Globus pallidus (tissue), 1 donor: ENCODE results near the gene UTP15.

Experiments used
- DNase-seq: peaks from one replicate; pipeline ENCODE4 v3.0.0-alpha.2; 2015; ENCODE audit warnings: low spot score

Gene UTP15

DNA sequence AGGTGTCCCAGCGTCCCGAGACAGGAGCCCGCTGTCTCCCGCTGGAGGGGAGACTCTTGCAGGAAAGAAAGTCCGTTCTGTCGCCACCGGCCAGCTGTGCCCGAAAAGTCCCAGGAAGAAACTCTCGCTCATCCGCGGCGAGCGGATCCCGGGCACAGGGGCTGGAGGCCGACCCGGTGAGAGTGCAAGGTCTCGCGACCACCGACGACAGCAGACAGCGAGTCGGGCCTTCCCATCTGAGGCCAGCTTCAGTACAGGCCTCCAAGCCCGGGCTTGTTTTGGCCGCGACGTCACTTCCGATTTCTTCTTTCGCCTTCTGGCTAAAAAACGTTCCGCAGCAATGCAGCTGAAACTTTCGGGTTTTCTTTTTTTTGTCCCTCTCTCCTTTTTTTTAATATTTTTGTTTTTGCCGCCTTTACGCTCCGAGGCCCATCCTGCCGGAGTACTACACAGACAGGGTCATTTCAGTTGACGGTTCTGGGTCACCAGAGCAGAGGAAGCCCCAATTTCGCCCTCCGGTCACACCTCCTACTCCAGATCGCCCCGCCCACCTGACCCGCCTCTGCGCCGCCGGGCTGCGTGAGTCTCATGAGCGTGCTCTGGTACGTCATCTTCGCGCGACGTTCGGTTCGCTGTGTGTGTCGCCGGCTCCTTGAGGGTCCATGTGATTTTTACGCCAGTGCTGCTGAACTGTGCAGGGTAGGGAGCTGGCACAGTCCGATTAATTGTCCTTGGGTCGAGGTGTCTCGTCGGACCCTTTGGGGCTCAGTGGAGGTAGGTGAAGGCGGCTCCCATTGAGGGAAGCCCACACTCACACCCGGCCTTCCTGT, at the start of gene UTP15, which contains the start of gene ANKRA2:
Gene UTP15 (plus strand): TSS at position 605 of the 830 bp plus-strand sequence. CDS start 1,602 bp downstream, outside the sequence.
Gene ANKRA2 (minus strand): TSS at position 501 of the 830 bp plus-strand sequence. CDS start 2,758 bp downstream, outside the sequence.
- DNase-seq: peak; percentile 95

GRCh38 chr5:73519531-73520283, 45.8 kb upstream of the UTP15 start:
- DNase-seq: peak; percentile 74

- no peak for DNase-seq
Measured at GRCh38 chr5:73522989-73523388, 42.6 kb upstream of the UTP15 start.

GRCh38 chr5:73523861-73524260, 41.7 kb upstream of the UTP15 start:
- no peak for DNase-seq

- no peak for DNase-seq
Measured at GRCh38 chr5:73525606-73526203, 39.8 kb upstream of the UTP15 start.

DNA sequence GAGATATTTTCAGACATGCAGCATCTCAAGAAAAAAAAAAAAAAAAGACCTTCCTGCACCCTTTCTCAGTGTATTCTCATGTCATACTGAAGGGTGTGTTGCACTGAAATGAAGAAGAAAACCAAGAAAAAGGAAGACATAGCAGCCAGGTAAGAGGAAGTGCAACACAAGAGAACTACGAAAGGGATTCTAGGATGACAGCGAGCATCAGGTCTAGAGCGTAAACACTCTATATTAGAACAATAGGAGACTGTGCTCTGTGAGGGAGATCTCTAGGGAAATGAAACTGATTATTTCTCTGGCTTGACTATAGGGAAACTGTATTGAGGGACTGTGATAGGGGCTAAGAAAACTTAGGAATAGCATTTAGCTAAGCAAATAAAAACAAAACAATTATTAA, 37.3 kb upstream of the UTP15 start:
- DNase-seq: peak; percentile 24

- DNase-seq: no peak
Measured at GRCh38 chr5:73529081-73529480, 36.5 kb upstream of the UTP15 start.

DNA sequence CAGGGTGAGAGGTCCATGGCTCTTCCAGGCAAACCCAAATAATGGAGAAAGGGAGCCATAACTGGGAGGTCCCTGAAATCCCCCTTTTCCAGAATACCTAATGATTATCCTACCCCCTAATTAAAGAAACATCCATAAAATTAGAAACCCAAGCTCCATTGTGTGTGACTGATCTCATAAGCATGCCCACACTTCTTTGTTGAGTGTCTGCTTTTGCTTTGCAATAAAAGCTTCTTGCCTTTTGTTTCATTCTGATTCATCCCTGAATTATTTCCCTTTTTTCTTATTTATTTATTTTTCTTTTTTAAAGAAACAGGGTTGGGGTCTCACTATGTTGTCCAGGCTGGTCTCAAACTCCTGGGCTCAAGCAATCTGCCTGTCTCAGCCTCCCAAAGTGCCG, 34.2 kb upstream of the UTP15 start:
- DNase-seq: no peak

- DNase-seq: no peak
Measured at GRCh38 chr5:73532195-73532594, 33.3 kb upstream of the UTP15 start.

DNA sequence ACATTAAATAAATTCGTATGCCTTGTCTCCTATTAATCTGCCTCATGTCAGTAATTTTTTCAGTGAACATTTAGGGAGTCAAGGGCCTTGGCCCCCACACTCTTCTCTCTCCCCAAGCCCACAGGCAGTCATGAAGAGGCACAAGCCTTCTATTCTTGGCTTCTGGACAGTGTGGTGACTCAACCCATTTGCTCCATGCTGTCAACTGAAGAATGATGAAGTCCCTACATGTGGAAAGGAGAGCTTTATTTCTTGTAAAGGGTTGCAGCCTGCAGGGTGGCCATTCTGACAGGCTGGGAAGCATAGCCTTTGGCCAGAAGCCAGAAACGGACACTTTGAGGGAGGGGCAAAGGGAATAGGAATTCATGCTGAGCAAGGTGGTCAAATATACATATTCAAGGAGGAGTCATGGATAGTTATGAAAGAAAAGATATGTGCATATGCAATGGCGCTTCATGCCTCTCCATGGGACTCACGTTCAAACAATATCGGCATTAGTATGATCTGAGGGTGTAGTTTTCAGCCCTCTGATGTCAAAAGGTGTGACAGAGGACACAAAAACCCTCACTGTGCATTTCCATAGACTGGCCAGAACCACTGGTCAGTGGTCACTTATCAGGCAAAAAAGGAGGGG, 31.4 kb upstream of the UTP15 start:
- DNase-seq: no peak

DNA sequence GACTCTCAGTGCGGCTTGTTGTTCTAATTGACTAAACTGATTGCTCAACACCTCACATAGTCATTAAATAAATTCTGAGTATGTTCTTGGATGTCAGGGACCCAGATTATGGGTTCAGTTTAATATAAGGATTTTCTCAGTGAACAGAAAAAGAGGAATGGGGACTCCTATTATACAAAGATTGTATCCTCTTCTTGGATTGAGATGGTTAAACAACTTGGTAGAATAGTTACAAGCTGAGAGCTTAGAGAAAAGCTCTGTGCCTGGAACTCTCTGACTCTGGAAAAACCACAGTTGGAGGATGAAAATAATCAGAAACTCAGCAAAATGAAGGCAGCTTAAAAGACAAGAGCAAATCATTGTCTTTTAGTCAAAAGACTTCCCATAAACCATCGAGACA, 30.6 kb upstream of the UTP15 start:
- no peak for DNase-seq

DNA sequence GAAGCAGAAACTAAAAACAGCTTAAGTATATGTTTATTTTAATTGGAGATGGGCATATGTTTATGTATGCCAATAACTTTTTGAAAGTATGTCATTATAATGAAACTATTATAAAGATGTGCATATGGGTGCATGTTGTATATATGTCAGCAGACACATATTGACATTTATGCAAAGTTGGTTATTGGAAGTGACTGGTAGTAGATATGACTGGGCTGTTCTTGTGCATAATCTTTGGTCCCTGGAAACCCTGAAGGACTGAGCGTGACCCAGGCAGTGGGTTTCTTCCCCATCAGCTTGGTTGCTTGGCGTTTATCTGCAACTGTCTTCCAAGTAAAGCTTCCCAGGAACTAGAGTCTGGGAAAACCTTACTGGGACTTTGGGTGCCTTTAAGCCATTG, 25.8 kb upstream of the UTP15 start:
- no peak for DNase-seq

GRCh38 chr5:73540192-73540591, 25.4 kb upstream of the UTP15 start:
- no peak for DNase-seq

GRCh38 chr5:73542020-73542419, 23.5 kb upstream of the UTP15 start:
- no peak for DNase-seq

GRCh38 chr5:73544429-73545402, 20.8 kb upstream of the UTP15 start:
- no peak for DNase-seq

DNA sequence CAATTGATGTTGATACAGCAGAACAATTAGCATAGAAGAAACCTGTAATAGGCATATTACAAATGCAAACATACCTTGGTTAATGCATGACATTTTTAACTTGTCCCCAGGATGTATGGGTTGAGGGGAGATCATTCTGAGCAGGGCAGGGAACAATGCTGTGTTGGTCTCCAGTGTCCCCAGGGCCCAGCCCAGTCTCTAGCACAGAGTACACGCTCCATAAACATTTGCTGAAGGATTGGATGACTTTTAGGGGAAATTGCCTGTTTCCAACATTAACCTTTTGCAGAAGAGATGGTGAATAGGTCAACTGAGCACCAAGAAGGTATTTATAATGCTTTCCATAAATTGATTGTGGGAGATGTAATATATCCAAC, 20.2 kb upstream of the UTP15 start:
- no peak for DNase-seq

GRCh38 chr5:73550016-73550415, 15.5 kb upstream of the UTP15 start:
- no peak for DNase-seq

DNA sequence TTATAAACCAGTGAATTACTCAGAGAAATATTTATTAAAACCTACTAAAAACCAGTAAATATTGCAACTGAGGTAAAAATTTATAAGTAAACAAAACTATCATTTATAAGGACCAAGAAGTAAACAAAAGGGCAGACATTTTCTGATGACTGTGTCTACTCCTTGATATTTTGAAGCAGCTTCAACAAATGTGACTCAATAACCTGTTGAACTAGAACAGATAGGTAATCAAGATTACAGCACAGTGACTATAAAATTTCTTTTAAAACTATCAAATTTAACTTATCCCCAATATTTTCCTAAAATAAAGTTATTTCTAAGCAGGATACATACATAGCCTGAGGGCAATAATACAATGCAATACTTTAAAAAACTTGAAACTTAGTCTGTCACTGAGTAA, 12.9 kb upstream of the UTP15 start:
- DNase-seq: no peak

GRCh38 chr5:73558950-73559349, 6.6 kb upstream of the UTP15 start:
- no peak for DNase-seq

GRCh38 chr5:73564018-73564417, 1.5 kb upstream of the UTP15 start:
- no peak for DNase-seq

GRCh38 chr5:73564675-73565074, 868 bp upstream of the UTP15 start:
- no peak for DNase-seq
